Hindlimb muscle (tissue), 1 donor: ENCODE measurements around the gene JPT1. TPM values are rescaled to one million over a fixed set of nuclear protein-coding genes. Genes with fewer than 3 reads are reported as not detected.
"Not testable (repeated sequence)": the region's sequence is repeated elsewhere in the genome, so short reads cannot be mapped to it uniquely, and the experiment has no call there.

ENCODE experiments used
- DNase-seq: peaks from one replicate; pipeline ENCODE4 v3.0.0-alpha.2; 2013
- polyA plus RNA-seq: library from polyadenylated mRNA; unstranded; fragments of 120-200 nt; gene quantifications from one replicate; pipeline ENCODE4 v1.2.1, GENCODE V29; 2013; ENCODE audit not compliant: insufficient read length

Gene JPT1
- polyA plus RNA-seq, 1 donor: 374 TPM

GRCh38 chr17:75155191-75155601 lies 884 bp upstream of the JPT1 start:
- DNase-seq: peak; percentile 11

GRCh38 chr17:75153780-75154194 lies 525 bp downstream of the JPT1 start:
- no peak for DNase-seq

- no peak for DNase-seq
Measured at GRCh38 chr17:75152922-75153779, 1.2 kb downstream of the JPT1 start.

- DNase-seq: no peak
Measured at GRCh38 chr17:75152523-75152921, 1.8 kb downstream of the JPT1 start.

GRCh38 chr17:75151930-75152329 lies 2.4 kb downstream of the JPT1 start:
- no peak for DNase-seq

- no peak for DNase-seq
Measured at GRCh38 chr17:75147878-75148546, 6.3 kb downstream of the JPT1 start.

GRCh38 chr17:75146592-75146991 lies 7.7 kb downstream of the JPT1 start:
- DNase-seq: no peak

- DNase-seq: no peak
Measured at GRCh38 chr17:75144816-75145512, 9.3 kb downstream of the JPT1 start.

- DNase-seq: no peak
Measured at GRCh38 chr17:75142236-75142971, 11.9 kb downstream of the JPT1 start.

- DNase-seq: no peak
Measured at GRCh38 chr17:75138519-75138918, 15.8 kb downstream of the JPT1 start.

GRCh38 chr17:75137762-75138161 lies 16.6 kb downstream of the JPT1 start:
- not testable (repeated sequence) for DNase-seq

GRCh38 chr17:75135946-75136345 lies 18.4 kb downstream of the JPT1 start:
- DNase-seq: no peak

GRCh38 chr17:75135452-75135851 lies 18.9 kb downstream of the JPT1 start:
- no peak for DNase-seq

- not testable (repeated sequence) for DNase-seq
Measured at GRCh38 chr17:75133607-75134347, 20.5 kb downstream of the JPT1 start.

GRCh38 chr17:75133001-75133400 lies 21.3 kb downstream of the JPT1 start:
- no peak for DNase-seq

GRCh38 chr17:75132018-75133000 lies 22.0 kb downstream of the JPT1 start:
- not testable (repeated sequence) for DNase-seq

GRCh38 chr17:75131278-75132017 lies 22.9 kb downstream of the JPT1 start, which contains the start of gene NT5C:
Gene NT5C (minus strand): TSS chr17:75131742. CDS start chr17:75131707, 35 bp downstream.
- peak; percentile 91 for DNase-seq

- DNase-seq: peak; percentile 54
Measured at GRCh38 chr17:75130632-75131277, 23.6 kb downstream of the JPT1 start.

GRCh38 chr17:75130059-75130631 lies 24.2 kb downstream of the JPT1 start:
- DNase-seq: no peak
